COLO829 (cell line): ENCODE measurements around the gene TREH.

Source experiments
- DNase-seq: peaks from one replicate; pipeline ENCODE4 v3.0.0; 2012; ENCODE audit warnings: low spot score

Gene TREH

DNA sequence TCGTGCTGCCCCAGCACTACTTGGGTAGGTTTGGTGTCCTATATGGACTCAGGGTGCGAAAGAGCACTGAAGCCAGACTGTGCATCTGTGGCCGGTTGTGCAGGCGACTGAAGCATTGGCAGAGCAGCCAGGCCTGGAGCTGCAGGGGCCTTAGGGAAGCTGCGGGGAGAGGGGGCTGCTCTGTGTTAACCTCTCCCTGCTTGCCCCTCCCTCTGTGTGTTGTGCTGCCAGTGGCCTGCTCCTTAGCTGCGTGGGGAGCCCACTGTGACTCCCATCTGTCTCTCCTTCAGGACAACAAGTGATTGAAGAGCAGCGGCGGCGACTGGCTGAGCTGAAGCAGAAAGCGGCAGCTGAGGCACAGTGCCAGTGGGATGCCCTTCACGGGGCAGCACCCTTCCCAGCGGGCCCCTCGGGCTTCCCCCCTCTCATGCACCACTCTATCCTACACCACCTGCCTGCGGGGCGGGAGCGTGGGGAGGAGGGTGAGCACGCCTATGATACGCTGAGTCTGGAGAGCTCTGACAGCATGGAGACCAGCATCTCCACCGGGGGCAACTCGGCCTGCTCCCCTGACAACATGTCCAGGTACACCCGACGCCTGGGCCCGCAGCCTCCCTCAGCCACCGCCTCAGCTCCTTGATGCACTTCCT, 34.3 kb downstream of the TREH start:
- no peak for DNase-seq

DNA sequence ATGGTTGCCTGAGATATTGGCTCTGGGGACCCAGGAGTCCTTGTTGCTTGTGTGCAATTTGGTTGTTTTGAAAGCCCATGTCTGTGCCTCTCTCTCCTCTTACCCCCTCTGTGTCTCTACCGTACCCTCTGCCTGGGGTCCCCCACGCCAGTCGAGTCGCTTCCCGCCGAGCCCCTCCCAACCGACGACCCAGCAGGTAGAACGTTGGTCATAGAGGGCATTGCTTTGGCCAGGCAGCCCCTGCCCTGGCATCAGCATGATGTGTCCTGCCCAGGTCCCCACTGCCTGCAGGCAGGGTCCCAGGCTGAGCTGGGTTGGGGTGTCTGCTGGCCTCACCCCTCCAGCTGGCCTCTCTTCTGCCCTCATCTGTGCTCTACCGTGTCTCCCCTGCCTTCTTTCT, 35.0 kb downstream of the TREH start:
- no peak for DNase-seq

DNA sequence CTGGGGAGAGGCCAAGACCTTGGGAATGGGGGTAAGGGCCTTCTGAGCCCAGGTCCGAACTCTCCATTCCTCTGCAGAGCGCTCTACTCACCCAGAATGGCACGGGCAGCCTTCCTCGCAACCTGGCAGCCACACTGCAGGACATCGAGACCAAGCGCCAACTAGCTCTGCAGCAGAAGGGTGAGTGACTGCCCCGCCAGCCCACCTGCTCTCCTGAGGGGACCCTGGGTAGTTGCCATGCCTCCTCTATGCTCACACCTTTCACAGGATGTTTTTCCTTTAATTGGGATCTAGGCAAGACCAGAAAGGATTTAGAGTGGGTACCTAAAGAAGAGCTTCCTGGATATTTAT, 35.5 kb downstream of the TREH start:
- no peak for DNase-seq

DNA sequence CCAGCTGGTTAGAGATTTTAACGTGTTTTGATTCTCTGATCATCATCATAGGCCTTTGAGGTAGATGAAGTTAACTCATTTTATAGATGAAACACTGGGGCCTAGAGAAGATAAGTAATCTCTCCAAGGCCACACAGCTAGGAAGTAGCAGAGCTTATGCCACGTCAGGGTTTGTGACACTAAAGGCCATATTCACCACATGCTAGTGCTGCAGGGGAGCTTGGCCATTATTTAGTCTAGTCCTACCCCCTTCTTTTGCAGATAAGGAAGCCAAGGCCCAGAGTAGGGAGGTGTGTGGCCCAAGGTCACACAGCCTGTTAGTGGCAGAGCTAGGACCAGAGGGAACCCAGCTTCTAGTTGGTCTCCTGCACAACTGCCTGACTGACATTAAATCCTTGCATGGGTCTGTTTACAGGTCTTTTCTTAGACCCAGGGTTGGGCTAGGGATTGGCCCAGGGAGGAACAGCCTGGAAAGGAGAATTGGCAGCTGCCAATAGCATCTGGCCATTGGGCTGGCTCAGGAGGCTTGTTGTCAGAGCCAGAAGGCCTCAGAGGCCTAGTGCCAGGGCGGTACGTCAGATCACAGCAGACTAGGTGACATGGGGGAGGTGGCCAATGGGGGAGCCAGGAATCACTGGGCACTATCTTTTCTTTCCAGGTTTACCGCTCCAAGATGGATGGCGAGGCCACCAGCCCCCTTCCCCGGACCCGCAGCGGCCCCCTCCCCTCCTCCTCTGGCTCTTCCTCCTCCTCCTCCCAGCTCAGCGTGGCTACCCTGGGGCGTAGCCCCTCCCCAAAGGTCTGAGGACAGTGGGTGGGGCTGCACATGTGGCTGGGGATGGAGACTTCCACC, 36.1 kb downstream of the TREH start:
- DNase-seq = no peak

DNA sequence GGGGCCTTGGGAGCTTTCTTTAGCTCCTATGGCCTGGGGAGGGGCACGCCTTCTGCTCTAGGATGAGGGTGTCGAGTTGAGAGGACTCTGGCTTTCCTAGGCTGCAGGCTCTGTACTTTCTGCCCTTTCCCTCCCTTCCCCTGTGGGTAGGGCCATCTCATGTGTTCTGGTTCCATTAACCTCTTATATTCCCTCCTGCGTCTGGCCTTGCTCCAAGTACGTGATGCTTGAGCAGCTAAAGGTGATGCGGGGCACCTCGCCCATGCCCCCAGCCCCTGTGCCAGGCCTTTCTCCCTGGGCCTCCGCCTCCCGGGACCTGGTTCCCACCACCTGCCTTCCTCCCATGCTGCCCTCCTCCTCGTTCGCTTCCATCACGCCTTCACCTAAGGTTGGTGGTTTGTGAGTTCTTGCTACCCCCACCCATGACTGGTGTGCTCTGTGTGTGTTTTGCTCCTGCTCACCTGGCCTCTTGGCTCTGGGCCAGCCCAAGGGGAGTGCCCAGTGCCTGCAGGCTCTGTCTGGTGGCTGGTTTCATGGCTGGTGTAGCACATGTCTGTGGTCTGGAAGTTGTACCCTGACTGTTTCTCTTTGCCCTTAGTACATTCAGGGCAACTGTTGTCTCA, 37.9 kb downstream of the TREH start:
- no peak for DNase-seq

DNA sequence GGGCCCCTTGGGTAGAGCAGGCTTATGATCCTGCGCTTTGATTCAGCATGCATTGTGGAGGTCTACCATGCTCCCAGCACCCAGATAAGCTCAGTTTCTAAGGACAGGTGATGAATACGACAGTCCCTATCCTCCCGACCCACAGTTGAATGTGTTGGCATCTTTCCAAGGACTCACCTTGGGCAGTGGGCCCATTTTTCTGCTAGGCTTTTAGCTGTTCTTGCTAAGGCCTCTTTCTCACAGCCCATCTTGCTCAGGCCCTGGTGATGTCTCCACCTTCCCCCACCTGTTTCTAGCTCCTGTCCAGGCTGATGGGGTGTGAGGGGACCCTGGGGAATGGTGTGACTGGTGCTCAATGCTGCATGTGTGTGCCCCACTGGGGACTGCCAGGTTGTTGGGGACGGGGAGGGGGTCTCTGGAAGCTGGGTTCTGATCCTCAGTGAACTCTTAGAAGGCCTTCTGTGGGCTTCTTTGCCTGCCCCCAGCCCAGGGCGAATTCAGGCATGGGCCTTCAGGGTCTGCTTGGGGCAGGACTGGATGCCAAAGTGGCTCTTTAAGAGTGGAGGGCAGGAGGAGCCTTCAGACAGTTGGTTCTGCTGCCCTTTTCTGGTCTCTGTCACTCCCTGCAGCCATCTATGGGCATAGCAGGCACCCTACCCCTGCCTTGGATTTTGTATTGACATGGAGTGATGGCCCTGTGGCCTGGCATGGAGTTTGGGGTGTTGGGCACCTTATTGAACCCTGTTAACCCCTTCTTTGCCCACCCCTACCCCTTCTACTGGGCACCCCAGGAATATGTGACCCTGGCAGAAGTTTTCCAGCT, 38.9 kb downstream of the TREH start:
- no peak for DNase-seq

DNA sequence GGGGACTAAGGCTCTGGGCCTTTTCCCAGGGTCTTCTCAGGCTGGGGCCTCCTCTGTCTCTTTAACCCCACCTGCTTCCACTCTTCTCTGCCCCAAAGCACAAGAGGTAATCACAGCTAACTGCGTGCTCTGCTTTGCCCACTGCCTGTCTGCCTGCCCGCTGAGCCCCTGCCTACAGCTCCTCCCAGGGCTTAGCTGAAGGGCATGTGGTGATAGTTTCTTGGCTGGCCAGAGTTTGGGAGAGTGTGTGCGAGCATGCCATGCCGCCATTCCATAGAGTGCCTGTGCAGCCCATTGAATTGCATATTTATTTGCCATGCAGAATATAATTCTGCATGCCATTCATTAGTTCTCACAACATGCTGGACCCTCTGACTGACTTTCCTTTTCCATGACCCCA, 39.6 kb downstream of the TREH start:
- DNase-seq = no peak

DNA sequence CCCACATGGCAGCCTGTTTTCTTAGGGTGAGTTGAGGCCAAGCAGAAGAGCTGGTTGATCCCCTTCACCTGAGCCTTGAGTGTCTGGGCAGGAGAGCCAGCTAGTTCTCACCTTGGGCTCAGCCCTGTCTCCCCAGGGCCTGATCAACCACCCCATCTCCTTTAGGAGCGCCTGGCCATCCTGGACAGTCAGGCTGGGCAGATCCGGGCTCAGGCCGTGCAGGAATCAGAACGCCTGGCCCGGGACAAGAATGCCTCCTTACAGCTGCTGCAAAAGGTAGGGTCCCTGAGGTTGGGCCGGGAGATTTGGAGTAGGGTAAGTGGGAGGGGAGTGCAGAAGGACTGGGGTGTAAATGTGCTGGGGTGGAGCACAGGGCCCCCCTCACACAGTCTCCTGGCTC, 40.7 kb downstream of the TREH start:
- no peak for DNase-seq

DNA sequence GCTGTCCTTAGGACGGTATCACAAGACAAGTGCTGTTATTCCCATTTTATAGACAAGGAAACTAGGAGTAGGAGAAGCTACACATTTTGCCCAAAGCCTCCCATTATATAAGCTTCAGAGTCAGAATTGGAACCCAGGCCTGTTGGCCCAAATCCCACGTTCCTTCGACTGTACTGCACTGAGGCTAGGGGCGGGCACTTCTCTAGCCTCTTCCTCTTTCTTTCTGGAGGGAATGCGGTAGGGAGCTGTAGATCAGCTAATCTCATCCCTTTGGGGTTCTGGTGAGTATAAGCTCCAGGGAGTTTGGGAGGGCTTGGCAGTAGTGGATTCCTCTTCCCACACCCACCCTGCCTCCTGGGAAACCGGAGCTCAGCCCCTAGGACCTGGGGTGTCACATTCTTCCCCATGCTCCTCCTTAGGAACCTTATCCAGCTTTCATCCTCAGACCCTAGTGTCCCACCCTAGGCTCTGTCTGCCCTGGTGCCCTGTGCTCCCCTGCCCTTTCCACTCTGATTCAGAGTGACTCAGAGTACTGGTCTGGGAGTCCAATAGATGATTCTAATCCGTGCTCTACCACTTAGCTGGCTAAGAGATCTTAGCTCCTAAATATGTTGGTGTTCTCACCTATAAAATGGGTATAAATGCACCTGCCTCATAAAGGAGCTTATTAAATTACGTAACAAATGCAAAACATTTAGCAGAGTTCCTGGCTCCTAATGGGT, 42.7 kb downstream of the TREH start:
- DNase-seq = no peak

DNA sequence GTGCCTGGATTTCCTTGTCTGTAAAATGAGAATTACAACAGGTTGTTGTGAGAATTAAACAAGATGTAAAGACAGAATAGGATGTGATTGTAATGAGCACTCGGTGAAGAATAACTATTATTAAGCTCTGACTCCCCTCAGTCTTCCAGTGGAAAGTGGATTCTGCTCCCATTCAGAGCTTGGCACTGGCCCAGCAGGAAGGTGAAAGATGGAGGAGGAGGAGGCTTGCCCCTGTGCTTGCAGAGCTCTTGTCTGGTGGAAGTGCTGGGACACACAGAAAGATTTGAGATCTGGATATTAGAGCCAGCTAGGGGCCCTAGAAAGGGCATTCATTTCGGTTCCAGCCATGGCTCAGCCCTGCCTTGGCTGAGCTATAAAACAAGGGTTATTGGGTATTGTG, 43.8 kb downstream of the TREH start:
- DNase-seq = no peak

DNA sequence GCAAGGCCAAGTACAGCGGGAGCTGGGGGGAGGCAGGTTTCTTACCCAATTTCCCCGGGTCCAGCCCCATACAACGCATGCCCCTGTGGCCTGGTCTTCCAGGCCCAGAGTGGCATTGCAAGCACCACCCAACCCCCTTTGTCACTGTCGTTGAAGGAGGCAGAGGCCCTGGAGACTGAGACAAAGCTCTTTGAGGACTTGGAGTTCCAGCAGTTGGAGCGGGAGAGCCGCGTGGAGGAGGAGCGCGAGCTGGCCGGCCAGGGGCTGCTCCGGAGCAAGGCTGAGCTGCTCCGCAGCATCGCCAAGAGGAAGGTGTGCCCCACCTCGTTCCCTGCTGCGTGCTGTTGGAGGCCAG, 44.2 kb downstream of the TREH start:
- no peak for DNase-seq

DNA sequence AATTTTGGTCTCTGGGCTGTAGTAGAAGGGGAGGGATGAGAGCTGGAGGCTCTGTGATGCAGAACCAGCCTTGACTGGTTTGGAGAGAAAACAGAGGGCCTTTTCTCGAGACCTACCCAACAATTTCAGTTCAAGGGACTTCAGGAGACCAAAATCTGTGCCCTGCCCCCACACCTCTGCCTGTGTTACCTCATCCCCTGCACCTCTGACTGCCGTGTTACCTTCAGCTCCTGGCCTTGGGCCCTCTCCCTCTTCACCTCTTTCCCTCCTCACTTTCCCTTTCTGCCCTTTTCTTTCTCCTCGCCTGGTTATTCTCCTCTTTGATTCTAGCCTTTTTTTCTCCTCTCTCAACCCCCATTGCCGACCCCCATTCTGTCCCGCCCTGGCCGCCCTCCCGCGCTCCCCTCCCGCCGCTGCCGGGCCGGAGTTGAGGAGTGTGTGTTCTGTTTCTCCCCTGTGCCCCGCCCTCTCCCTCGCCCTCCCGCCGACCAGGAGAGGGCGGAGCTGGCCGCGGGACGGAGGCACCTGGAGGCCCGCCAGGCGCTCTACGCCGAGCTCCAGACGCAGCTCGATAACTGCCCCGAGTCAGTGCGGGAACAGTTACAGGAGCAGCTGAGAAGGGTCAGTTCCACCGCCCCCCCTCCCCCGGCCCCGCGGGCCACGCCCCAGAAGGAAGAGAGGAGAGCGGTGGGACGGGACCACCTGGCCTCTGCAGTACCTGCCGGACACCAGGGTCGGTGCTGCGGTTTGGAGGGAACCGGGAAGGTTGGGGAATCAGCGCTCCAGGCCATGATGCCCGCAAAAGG, 44.8 kb downstream of the TREH start:
- DNase-seq = no peak

DNA sequence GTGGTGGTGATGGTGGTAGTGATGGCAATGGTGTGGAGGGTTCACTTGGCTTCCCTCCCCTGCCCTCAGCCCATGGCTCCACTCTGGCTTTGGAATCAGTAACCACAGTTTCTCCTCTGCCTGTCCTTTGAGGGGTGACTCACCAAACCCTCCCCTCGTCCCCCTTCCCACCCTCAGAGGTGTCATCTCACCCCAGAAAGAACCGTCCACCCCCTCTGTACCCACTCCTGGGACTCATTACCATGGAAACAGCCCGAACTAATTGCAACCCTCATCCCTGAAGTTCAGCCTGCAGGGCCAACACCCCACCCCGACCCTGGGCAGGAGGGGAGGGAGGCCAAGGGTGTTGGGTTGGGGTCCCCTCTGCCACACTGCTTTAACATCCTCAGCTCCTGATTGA, 45.5 kb downstream of the TREH start:
- no peak for DNase-seq

DNA sequence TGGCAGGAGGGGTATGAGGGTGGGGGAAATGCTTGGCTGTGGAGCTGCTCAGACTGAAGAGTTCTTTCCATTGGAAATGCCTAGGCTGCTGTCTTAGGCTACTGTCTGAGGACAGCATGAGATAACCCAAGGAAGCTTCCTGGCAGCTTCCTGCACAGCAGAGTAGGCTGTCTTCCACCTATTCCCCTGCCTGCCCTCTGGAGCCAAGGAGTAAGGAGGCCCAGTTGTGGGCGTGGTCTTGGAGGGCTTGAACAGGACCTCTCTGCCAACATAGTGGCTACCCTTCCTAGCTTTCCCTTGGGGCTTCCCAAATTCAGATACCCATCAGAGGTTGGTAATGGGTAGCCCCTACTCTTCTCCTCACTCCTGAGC, 46.1 kb downstream of the TREH start:
- no peak for DNase-seq

DNA sequence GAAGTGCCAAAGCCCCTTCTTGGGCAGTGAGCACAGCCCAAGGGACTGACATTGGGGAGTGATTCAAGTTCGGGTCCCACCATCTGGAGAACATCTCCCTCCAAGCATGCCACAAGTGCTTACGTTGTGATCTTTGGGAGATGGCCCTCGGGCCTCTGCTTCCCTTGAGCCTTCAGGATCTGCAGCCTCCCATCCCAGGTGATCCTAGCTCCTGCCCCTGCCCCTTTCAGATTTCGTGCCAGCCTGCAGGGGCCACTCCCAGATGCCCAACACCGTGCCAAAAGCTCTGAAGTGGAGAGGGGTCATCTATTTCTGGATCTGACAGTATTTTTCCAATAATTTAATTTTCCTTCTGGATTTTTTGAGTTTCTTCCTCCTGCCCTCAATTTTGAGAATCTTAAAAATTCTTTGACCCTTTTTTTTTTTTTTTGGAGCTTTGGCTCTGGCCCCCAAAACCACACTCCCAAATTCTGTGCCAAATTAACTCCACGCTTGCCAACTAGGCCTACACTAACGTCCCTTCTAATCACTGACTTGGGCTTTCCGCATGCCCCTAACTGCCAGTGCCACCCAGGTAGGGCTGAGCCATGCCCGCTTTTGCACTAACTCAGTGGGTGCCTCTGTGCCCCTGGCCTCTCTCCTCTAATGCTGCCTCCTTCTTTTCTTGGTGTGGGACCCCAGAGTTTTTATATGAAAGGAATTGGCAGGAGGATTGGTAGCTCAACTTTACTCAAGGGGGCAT, 46.7 kb downstream of the TREH start:
- DNase-seq = no peak

DNA sequence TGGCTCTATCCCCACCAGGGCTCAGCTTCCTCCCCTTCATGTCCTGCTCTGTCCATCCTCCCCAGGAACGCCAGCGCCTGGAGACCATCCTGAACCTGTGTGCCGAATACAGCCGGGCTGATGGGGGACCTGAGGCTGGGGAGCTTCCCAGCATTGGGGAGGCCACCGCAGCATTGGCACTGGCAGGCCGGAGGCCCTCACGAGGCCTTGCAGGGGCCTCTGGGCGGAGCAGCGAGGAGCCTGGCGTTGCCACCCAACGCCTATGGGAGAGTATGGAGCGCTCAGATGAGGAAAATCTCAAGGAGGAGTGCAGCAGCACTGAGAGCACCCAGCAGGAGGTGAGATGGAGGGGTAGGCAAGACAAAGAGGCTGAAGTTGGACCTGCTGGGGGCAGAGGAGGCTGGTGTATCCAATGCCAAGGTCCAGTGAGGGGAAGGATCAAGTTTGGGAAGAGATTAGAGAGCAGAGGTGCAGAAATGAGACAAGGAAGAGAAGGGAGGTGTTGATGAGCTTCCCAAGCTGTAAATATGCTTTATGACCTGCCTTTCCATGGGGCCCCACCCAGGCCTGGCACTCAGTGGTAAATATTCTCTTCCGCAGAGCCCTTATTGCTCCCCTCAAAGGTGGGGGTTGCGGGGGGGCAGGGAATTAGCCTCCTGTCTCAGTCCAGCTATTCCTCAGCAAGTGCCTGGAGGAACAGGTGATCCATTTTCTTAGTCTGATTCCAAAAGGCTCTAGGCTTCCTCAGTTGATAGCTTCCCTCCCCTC, 48.1 kb downstream of the TREH start:
- no peak for DNase-seq

DNA sequence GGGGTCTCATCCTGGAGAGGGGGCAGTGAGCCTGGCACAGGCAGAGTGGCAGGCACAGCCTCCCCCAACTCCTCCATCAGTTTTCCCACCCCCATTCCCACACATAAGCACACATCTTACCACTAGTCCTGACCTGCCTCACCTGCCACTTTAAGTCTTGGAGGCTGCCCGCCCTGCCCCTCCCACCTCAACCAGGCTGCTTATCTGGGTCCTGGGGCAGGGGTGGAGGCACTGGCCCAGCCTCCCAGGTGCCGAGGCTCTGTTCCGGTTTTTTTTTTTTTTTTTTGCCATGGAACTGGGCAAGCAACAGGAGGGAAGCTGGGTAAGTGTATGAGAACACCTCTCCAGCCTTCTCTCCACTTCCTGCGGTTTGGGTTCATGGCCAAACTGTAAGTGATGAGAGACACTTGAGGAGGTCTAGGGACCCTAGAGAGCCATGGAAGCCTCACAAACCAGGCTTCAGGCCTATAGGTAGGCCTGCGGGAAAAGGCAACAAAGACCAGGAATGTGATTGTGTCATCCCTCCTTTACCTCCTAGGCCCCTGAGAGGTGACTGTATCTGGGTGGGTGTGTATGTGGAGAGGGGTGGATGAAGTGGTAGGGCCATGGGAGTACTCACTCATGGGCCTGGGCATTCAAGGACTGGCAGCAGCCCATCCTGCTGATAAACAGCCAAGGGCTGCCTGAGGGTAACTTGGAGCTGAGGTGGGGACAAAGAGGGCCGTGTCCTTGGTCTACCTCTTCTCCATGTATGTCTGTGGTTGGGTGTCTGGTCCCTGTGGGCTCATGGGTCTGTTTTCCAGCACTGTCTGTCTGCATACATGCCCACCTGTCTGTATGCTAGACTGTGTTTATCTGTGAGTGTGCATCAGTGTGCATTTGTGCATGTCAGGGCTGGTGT, 49.4 kb downstream of the TREH start:
- DNase-seq = no peak

DNA sequence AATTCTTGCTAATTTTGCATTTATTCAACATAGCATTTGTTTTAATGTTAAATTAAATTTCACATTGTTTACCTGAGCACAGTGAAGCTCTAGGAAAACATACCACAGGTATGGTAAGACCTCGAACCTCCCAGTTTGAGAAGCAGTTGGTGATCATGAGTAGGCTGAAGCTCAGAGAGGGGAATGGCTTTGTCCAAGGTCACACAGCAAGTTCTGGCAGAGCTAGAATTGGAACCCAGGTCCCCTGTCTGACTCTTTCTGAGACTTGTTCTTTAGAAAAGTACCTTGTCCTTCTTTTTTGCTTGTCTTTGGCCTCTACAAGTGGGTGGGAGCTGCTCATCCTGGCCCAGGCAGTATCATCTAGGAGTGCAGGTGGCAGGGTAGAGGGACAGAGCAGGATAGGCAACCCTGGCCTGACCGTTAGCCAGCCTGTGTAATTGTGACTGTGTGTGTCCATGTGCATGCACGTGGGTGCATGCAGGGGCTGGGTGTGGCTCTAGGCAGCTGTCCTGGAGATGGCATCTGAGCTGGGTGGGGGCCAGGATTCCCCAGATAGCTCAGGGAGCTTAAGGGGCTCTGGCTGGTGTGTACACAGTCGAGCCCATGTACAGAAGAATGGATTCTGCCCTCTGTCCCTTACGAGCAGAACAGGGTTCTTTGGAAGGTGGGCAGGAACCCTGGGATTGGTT, 50.4 kb downstream of the TREH start:
- DNase-seq = no peak
